ENCODE measurements around the gene MAPKAP1. TPM values are rescaled to one million over a fixed set of nuclear protein-coding genes. Genes with fewer than 3 reads are reported as not detected.
A peak's percentile ranks its signal among the peaks of the same experiment; 100 is the strongest.

MAPKAP1 gene
- total RNA-seq, 1 donor from 2014 or later = 63.4 TPM

DNA sequence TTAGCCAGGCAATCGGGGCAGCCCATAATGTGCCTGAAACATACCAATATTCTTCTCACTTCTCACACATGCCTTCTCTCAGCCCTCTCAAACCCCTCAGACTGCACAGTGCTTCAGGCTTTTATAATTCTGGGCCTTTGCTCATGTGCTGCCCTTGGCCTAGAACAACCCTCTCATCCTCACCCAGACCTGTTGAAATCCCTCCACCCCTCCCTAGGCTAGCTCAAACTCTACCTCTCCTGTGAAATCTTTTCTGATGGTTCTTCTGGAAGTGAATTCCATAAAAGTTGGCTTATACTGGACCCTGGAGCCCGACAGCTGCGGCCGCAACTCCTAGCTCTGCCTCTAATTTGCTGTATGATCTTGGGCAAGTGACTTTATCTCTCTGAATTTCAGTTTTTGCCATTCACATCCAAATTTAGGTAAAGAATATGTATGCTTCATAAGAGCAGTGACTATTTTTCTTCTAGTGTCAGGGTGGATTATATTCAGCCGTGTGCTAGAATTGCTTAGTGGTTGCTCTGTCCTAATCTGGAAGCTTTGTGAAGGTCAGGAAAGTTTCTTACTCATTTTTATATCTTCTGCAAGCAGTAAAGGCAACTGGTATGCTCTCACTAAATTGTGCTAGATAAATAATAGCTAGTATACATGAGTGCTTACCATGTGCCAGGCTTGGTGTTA is 221.4 kb downstream of the MAPKAP1 start:
- DNase-seq (ENCODE audit: low spot score) = no peak

DNA sequence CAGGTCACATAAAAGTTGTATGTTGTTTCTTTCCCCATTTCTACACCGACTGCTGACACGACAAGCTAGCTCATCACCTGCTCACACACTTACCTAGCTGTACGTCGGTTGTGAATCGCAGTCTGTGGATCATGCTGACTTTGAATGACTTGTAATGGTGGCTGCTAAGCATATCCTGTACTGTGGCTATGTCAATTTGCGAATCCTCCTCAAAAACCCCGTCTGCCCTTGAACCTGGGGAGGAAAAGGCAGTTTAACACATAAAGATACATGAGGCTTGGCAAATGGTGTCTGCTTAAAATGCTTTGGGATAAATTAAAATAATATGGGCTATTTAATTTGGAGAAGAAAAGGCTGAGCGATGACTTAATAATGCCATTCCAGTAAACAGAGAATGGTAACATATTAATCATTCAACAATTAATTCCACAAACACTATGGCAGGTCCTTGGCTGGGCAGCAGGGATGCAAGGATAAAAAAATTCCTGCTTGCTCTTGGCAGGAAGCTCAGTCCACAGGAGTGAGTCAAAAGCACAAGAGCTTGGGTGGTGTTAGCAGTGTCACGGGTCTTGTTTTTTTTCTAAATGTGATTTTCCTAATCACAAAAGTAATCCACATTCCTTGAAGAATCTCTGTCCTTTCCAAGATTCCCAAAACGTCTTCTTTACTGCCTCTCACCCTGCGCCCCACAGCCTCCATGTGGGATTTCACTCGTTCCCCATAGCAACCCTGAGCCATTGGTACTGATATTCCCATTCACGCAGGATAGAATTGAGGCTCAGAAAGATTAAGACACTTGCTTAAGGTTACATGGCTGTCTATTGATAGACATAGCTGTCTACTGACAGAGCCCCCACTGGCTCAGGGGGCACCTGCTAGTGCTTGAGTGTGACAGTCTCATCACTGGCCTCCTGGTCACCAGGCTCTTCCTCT is 222.4 kb downstream of the MAPKAP1 start:
- DNase-seq (ENCODE audit: low spot score) = no peak

DNA sequence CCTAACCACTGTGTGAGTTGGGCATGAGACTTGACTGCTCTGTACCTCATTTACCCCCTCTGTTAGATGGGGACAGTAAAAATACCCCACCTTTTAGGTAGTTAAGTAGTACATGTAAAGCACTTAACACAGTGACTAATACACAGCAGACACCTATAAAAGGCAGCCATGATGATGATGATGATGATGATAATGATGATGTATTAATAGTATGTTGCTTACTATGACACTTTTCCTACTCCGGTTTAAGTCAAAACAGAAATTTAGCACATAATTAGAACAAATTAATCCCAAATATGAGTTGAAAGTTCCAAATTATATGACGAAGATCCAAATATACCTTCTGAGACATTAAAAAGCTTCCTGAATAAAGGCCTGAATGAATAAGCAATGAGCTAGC is 223.3 kb downstream of the MAPKAP1 start:
- no peak for DNase-seq (ENCODE audit: low spot score)

DNA sequence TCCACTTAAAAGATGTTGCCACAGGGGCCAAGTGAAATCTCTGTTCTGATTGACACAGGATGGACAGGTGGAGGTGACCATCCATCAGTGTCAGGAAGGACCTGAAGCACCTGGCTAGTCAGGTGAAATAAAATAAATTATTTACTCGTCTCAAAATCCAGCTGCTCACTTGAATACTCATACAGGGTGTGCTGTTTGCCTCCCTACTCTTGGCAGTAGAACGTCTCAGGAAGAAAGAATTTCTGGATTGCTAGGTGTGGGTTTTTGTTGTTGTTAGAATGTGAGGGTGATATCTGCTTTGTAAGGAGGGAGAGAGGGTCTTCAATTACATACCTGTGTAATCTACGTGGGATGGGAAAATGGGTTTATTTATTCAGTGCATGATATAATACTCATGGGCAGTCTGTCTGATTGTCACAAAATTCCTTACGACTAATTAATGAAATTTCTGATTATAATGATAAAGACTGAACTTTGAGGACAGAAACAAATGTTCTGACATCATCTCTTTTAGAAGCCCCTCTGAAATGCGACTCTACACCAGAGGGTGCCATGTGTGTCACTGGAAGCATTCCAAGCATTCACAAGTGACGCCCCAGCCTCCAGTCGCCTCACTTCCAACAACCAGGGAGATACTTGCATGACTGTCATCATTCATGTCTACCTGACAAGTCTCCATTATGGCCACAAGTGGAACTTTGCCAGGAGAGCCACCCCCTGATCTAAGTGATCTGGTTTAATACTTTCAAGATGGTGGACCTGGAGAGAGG is 227.0 kb downstream of the MAPKAP1 start:
- DNase-seq (ENCODE audit: low spot score) = no peak

DNA sequence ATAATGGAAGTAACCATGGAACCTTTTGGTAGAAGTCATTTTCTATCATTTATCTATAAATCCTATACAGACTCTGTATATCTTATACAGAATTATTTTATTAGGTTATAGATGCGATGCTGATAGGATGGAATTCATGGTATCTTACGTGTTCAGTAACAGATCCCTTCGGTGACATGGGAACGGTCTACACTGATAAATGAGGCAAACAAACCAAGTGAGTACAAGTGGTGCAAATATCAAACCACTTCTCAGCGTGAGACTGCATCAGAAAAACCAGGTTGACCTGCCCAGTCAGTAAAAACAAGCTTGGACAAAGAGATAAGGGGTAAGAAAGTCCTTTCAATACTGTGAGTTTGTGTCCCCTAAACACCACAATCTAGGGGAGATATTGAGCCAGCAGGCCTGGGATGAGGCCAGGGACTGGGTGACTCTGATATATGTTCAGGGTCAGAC is 229.9 kb downstream of the MAPKAP1 start:
- no peak for DNase-seq (ENCODE audit: low spot score)

DNA sequence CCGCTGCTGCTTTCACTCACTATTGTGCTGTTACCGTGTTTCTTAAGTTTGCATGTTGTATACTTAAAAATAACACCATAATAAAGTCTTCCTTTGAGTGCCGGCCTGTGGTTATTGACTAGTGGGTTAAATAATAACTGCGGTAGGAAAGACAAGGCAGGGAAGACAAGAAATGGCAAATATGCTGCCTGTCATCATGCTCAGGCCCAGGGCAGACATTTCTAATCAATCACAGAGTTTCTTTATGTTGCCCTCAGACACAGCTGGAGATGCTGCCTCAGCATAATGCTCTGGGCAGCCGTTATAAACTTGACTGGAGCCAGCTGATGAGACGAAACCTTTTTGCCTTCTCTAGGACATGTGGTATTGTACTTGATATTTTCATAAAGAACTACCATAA is 230.4 kb downstream of the MAPKAP1 start:
- DNase-seq (ENCODE audit: low spot score) = peak; percentile 34

DNA sequence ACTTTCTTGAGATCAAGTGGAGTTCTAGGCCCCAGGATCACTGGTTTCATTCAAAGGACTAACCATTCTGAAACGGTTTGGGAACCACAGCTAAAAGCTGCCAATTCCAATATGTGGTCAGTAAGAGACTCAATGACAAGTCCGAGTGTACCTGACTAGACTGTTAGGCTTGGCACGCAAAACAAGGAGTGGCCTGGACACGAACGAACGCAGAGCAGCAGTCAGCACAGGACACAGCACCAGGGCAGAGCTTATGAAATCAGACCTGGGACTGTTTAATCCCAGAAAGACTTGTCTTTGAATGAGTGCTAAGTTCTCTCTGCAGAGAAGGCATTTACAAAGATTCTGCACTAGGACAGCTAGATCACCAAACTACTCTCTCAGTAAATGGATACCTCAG is 231.6 kb downstream of the MAPKAP1 start:
- no peak for DNase-seq (ENCODE audit: low spot score)

DNA sequence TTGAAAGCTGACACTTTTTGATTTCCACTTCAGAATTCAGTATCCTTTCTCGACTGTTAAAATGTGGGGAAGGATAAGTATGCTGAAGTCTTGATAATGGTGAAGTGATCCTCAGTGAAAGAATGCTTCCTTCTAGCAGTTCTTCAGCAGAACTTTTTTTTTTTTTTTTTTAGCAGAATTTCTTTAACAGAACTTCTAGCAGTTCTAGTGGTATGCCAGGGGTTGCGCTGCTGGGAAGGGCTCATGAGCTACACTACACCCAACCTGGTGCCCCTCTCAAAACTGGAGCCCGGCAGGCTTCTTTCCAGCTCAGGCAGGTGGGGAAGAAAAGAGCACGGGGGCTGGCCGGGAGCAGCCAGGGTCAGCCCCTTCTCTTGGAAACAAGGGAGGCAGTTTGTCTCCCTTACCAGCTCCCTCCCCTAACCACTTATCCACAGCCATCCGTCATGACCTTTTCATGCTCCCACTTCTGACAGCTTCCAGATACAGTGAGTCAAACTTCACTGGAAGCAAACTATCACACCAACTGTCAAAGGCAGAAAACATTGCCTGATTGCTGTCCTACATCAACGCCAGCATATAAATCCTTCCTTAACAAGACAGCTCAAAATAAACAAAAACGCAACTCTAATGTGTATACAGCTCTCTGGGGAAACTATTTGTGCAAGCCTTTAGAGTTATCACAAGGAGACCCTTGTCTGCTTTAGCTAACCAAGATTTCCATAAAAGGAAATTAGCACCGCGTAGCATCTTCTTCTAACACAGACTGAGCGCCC is 233.9 kb downstream of the MAPKAP1 start:
- no peak for DNase-seq (ENCODE audit: low spot score)

DNA sequence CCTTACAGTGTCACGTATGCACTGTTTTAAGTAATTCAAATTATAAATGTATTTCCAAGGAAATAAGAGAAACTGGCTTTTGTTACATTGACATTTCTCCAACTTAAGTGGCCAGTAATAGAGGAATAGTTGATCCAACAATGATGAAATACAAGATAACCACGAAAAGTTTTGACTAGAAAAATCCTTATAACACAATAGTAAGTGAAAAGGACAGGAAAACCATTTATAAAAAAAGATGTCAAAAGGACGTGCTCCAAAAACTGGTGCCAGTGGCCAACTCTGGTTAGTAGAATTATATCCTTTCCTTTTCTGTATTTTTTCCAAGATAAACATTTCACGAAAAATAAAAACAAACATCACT is 234.5 kb downstream of the MAPKAP1 start:
- no peak for DNase-seq (ENCODE audit: low spot score)

DNA sequence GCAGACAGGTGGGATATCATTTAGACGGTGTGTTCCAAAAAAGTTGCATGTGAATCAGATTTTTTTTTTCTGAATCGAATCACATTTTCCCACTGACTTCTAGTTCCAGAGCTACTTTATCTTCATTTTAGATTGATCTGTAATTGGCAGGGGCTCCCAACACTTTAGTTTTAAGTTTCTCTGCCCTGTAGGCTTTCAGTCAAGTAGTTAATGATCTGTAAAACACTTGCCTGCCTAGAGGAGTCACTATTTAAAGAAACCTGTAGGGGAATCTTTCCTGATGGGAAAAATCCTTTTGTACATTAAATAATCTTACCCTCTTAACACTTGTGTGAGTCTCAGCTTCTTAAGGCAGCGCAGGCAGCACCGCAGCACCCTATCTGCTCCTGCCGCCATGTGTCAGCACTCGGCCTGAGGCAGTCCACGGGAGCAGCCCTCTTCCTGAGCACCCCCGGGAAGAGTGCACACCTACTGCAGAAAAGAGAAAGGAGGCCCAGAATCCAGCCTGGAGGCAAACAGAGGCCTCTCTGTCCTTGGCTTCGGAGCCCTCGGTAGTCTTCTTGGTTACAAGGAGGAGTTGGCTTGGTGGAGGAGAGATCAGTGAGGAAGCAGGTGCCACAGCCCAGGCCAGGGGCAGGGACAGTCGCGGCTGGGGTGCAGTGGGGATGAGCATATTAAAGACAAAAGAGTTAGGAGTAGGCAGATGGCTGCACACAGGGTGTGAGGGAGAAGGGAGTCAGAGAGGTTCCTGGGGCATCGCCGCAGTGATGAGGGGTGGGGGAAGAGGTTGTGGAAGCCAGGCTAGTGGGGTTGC is 236.0 kb downstream of the MAPKAP1 start:
- DNase-seq (ENCODE audit: low spot score) = no peak

DNA sequence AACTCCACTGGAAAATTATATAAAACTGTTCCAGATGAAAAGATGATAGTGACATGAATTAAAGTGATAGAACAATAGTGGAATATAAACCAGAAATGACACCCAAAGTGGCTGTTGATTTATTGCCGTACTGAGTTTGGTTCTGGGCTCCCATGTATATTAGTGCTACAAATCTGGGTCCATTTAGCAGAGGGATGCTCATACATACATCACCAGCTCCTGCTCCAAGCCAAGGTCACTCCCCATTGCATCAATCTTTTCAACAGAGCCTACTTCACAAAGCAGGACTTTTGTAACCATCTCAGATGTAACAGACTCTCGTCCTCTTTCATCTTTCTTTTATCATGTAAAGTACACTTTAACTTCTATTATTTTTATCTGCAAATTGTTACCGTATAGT is 236.8 kb downstream of the MAPKAP1 start:
- no peak for DNase-seq (ENCODE audit: low spot score)

DNA sequence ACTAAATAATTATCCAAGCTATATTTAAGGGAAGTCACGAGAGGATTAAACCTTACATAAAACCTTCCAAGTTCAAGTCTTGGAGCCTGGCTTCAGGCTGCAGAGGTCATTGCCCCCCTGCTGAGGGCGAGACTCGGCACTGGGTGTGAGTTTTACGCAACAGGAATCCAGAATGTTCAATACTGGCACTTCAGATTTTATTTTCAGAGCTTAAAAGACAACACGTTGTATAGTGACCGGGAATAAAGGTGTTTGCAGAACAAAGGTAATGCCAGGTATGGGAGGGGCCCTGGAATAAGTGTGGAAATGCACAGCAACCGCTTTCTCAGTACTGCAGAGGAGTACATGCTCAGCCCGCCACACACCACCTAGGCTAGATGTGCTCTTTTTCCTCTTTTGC is 238.4 kb downstream of the MAPKAP1 start:
- DNase-seq (ENCODE audit: low spot score) = no peak

DNA sequence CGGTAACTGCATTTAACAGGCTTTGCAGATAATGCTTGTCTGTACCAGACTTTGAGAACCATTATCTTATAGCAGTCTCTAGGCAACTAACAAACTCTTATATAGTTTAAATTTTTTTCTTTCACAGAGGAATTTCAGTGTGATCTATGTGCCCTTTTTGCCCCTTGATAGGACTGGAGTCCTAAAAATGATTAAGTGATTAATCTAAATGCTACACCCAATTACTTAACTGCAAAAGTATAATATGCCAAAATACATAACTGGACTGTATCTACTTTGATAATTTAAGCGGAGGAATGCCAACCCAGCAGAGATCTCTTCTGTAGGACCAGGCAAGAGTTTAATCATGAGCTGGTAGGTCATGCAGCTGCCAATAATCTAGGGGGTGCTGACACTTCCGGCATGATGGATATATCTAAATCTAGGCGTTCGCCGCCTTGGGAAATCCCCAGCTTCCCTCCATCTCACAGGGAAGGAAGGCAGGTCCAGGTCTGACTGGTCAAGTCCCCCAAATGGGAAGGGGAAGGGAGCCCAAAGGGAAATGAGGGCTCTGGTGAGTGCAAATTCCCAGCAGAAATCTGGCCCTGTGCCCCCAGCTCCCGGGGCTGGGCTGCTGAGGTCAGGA is 239.8 kb downstream of the MAPKAP1 start:
- DNase-seq (ENCODE audit: low spot score) = no peak

DNA sequence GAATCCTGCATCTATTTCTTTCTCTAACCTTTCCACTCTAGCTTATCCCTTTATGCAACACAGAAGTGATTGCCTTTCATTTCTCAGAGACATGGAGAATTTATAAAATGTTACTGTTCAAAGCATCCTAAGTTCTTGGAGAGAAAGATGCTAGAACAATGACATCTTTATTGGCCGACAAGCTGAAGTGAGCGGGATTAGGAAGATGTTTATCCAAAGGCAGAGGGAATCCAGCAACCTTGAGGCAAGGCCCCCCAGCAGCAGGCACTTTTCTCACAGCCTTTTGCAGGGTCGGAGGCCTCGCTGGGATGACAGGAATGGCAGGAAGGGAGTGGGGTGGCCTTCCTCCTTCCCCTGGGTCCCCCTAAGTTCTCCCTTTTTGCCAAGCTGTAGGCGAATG is 240.6 kb downstream of the MAPKAP1 start:
- no peak for DNase-seq (ENCODE audit: low spot score)

DNA sequence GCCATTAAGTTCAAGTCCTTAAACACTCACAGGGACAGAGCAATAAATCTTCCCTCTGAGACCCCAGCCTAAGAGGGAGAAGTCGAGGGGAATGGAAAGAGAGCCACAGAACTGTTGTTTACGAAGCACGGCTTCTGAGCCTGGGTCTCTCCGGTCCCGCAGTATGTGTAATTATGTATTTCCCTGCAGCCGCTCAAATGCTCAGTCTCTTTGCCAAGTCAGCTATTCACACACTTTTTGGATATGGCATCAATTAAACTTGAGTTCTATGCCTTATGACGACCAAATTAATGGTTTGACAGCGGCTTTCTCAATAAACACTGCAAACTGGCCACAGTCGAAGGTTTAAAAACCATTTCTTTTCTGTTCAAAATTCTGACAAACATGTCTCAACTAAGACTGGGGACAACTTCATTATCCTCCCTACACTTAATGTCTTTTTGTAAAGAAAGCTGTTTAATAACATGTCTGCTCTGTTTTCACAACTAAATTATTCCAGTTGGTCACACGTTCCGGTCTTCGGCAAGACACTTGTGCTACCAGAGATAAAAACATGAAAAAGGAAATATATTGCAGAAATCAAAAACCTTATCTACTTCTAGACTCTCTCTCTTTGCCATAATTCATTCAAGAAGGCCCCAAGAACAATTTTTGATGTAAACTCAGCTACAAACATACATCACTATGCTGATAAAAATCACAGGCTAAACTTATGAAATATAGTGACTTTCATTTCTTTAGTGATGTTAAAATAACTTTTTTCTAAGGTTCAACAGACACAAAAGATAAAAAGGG is 242.2 kb downstream of the MAPKAP1 start:
- no peak for DNase-seq (ENCODE audit: low spot score)

DNA sequence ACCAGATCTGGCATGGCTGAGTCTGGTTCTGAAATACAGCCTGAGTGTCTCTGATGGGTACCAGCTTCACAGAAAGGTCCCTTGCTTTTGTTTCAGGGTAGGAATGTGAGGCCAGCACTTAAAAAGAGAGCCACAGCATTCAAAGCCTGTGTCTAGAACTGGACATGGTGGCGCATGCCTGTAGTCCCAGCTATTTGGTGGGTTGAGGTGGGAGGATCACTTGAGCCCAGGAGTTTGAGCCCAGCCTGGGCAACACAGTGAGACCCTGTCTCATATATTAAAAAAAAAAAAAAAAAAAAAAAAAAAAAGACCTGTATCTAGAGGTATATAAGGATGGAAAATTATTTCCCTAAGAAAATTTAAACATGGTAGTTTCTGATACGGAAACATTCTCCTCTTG is 243.1 kb downstream of the MAPKAP1 start:
- no peak for DNase-seq (ENCODE audit: low spot score)

DNA sequence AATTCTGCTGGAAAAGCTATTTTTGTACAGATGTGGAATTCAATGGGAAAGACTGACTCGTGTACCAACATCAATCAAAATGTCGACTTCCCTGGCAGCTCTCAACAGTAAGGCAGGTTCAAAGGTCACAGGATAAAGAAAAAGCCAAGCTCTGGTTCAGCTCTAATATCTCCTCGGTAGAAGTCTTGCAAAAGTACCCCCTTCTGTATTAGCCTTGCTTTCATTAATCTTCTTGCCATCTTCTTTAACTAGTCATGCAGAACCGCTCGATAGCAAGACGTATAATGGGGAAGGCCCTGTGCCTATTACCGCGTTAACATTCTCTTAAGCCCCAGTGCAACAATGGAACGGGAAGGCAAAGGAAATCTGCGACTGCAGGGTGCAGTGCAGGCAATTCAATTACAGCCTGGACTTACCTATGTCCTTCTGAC is 244.1 kb downstream of the MAPKAP1 start:
- DNase-seq (ENCODE audit: low spot score) = no peak

DNA sequence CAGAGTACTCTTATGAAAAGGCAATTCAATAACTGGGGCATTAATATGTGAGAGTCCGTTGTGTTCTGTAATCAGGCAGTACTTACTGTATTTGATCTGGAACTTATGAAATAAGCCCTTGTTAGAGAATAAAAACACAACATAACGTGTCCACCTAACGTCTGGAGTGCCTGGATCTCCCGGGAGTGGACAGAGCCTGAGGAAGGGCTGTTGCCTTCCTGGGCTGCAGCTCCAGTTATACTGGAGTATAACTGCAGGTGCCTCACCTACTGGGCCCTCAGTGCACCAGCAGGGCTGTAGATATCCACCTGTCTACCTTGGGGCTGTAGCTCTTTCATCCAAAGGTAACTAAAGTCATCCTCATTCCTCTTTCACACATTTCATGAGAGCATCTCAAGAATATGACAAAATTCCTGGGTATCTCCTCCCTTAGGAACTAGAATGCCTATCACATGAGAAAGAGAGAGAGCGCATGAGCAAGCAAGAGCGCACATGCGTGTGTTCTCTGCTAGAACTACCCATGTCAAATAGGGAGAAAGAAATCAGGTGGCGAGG is 245.3 kb downstream of the MAPKAP1 start:
- DNase-seq (ENCODE audit: low spot score) = no peak
